IMR-90 (cell line): ENCODE results near the gene CEBPG. TPM values are rescaled to one million over a fixed set of nuclear protein-coding genes. Genes with fewer than 3 reads are reported as not detected.

Experiments
- ATAC-seq: fragments of 200-7000 bp; cut with Tn5 transposase; 2 replicates; pipeline ENCODE4 v1.9.1; 2020; ENCODE audit warnings: low read depth, mild to moderate bottlenecking, moderate library complexity
- BruUV-seq: library from RNA; stranded (reverse); fragments of 400-500 nt; replicated peaks from 2 replicates; lab custom pipeline; 2021; lab: Mats Ljungman, UMichigan
- CTCF ChIA-PET: fragments of 300-600 bp; formaldehyde crosslinking; extraction: SDS; loops from one replicate; lab custom pipeline; 2021; ENCODE audit warnings: antibody characterized with exemption; lab: Yijun Ruan, JAX
- POLR2A ChIA-PET: fragments of 300-600 bp; sonication (Branson Sonifier 250); formaldehyde crosslinking; loops from one replicate; lab custom pipeline; 2022; ENCODE audit warnings: antibody characterized with exemption; ENCODE audit not compliant: unreplicated experiment; lab: Charles Lee
- DNase-seq: peaks from one replicate; pipeline ENCODE4 v3.0.0; 2013
- H2AFZ ChIP-seq: replicated peaks from 2 replicates; pipeline ENCODE3; 2013; ENCODE audit warnings: low read length, mild to moderate bottlenecking; ENCODE audit not compliant: poor library complexity
- H2AK5ac ChIP-seq: 2 replicates; pipeline ENCODE4 v1.6.1; 2013; ENCODE audit warnings: low read depth, low read length, inconsistent platforms
- H2AK9ac ChIP-seq: replicated peaks from 2 replicates; pipeline ENCODE3; 2013; ENCODE audit warnings: mild to moderate bottlenecking, low read depth, low read length, moderate library complexity; ENCODE audit not compliant: poor library complexity
- H2BK120ac ChIP-seq: 2 replicates; pipeline ENCODE4 v1.6.1; 2013; ENCODE audit warnings: low read depth, low read length, inconsistent platforms
- H2BK15ac ChIP-seq: 3 replicates; pipeline ENCODE4 v1.6.1; 2013; ENCODE audit warnings: low read depth, low read length, inconsistent platforms
- H2BK20ac ChIP-seq: 2 replicates; pipeline ENCODE4 v1.6.1; 2013; ENCODE audit warnings: low read depth, mild to moderate bottlenecking, inconsistent platforms, low read length, moderate library complexity
- H2BK5ac ChIP-seq: 2 replicates; pipeline ENCODE4 v1.6.1; 2013; ENCODE audit warnings: mild to moderate bottlenecking, low read depth, low read length, inconsistent platforms; ENCODE audit not compliant: poor library complexity, severe bottlenecking
- H3K14ac ChIP-seq: replicated peaks from 2 replicates; pipeline ENCODE4 v1.6.1; 2013; ENCODE audit warnings: low read depth, low read length, inconsistent platforms
- H3K18ac ChIP-seq: 2 replicates; pipeline ENCODE4 v1.6.1; 2013; ENCODE audit warnings: low read depth, low read length, control low read depth
- H3K23ac ChIP-seq: 2 replicates; pipeline ENCODE4 v1.6.1; 2013; ENCODE audit warnings: low read depth, low read length, inconsistent platforms
- H3K27ac ChIP-seq: 2 replicates; pipeline ENCODE4 v1.5.1; 2013; ENCODE audit warnings: mild to moderate bottlenecking, control low read depth, low read length; ENCODE audit not compliant: insufficient read depth
- H3K27me3 ChIP-seq: 2 replicates; pipeline ENCODE4 v1.6.1; 2013; ENCODE audit warnings: low read length; ENCODE audit not compliant: control insufficient read depth, insufficient read depth
- H3K36me3 ChIP-seq: 2 replicates; pipeline ENCODE4 v1.6.1; 2013; ENCODE audit warnings: low read length, mixed read lengths; ENCODE audit not compliant: control insufficient read depth, insufficient read depth
- H3K4ac ChIP-seq: 2 replicates; pipeline ENCODE4 v1.6.1; 2013; ENCODE audit warnings: low read depth, low read length, inconsistent platforms
- H3K4me1 ChIP-seq: 2 replicates; pipeline ENCODE4 v1.6.1; 2013; ENCODE audit warnings: low read length, mixed read lengths; ENCODE audit not compliant: control insufficient read depth, insufficient read depth
- H3K4me2 ChIP-seq: 2 replicates; pipeline ENCODE4 v1.6.1; 2013; ENCODE audit warnings: low read depth, mild to moderate bottlenecking, control low read depth, low read length, moderate library complexity
- H3K4me3 ChIP-seq: 2 replicates; pipeline ENCODE4 v1.5.1; 2013; ENCODE audit warnings: low read depth, mild to moderate bottlenecking, control low read depth, low read length, moderate library complexity; ENCODE audit not compliant: insufficient read depth
- H3K56ac ChIP-seq: 2 replicates; pipeline ENCODE4 v1.6.1; 2013; ENCODE audit warnings: low read length, inconsistent platforms; ENCODE audit not compliant: insufficient read depth; ENCODE audit errors: extremely low read depth
- H3K79me1 ChIP-seq, 2 experiments: 2 replicates each; pipeline ENCODE4 v1.6.1; 2013; ENCODE audit warnings: low read length in 2 of 2, inconsistent platforms in 1 of 2, low read depth in 1 of 2
- H3K9ac ChIP-seq: 2 replicates; pipeline ENCODE4 v1.6.1; 2013; ENCODE audit warnings: low read depth, low read length, control low read depth
- H3K9me1 ChIP-seq: 2 replicates; pipeline ENCODE4 v1.6.1; 2013; ENCODE audit warnings: low read length, inconsistent platforms; ENCODE audit not compliant: insufficient read depth
- H3K9me3 ChIP-seq: 2 replicates; pipeline ENCODE4 v1.6.1; 2013; ENCODE audit warnings: low read length; ENCODE audit not compliant: control insufficient read depth, insufficient read depth
- H4K20me1 ChIP-seq: 2 replicates; pipeline ENCODE4 v1.6.1; 2013; ENCODE audit warnings: low read length, inconsistent platforms; ENCODE audit not compliant: insufficient read depth
- H4K5ac ChIP-seq: 2 replicates; pipeline ENCODE4 v1.6.1; 2013; ENCODE audit warnings: mild to moderate bottlenecking, low read depth, low read length, control low read depth
- H4K8ac ChIP-seq, 2 experiments: 2 replicates each; pipeline ENCODE4 v1.6.1; 2013; ENCODE audit warnings: low read depth in 2 of 2, low read length in 2 of 2, control low read depth in 1 of 2, inconsistent platforms in 1 of 2
- H4K91ac ChIP-seq: 2 replicates; pipeline ENCODE4 v1.6.1; 2013; ENCODE audit warnings: low read depth, low read length, inconsistent platforms; ENCODE audit not compliant: insufficient read depth
- BHLHE40 ChIP-seq: fragments of 150-350 bp; IDR thresholded peaks from 2 replicates; pipeline ENCODE4 v1.6.1; 2016; ENCODE audit warnings: mild to moderate bottlenecking, low read depth, low read length
- CEBPB ChIP-seq: IDR thresholded peaks from 2 replicates; pipeline ENCODE4 v1.6.1; 2012; ENCODE audit warnings: low read depth, low read length, improper control_type of control experiment
- CHD1 ChIP-seq: IDR thresholded peaks from 2 replicates; pipeline ENCODE4 v1.6.1; 2012; ENCODE audit warnings: low read depth, low read length, improper control_type of control experiment
- CTCF ChIP-seq: conservative IDR thresholded peaks from 2 replicates; pipeline ENCODE4 v1.5.1; 2012; ENCODE audit warnings: mild to moderate bottlenecking, low read depth, low read length, improper control_type of control experiment
- ELK1 ChIP-seq: fragments of 150-350 bp; IDR thresholded peaks from 2 replicates; pipeline ENCODE4 v1.6.1; 2016; ENCODE audit warnings: low read depth, mild to moderate bottlenecking, low read length, moderate library complexity, borderline replicate concordance
- FOS ChIP-seq: fragments of 150-350 bp; IDR thresholded peaks from 2 replicates; pipeline ENCODE4 v1.6.1; 2016; ENCODE audit warnings: low read depth, low read length
- MAFK ChIP-seq: IDR thresholded peaks from 2 replicates; pipeline ENCODE4 v1.6.1; 2012; ENCODE audit warnings: low read depth, low read length, improper control_type of control experiment
- MAZ ChIP-seq: IDR thresholded peaks from 2 replicates; pipeline ENCODE4 v1.6.1; 2012; ENCODE audit warnings: low read depth, mild to moderate bottlenecking, low read length, improper control_type of control experiment, moderate library complexity, borderline replicate concordance
- MXI1 ChIP-seq: IDR thresholded peaks from 2 replicates; pipeline ENCODE4 v1.6.1; 2012; ENCODE audit warnings: low read depth, mild to moderate bottlenecking, low read length, moderate library complexity, borderline replicate concordance
- NFE2L2 ChIP-seq: fragments of 150-350 bp; IDR thresholded peaks from 2 replicates; pipeline ENCODE4 v1.6.1; 2016; ENCODE audit warnings: low read depth, mild to moderate bottlenecking, low read length
- POLR2A ChIP-seq: IDR thresholded peaks from 2 replicates; pipeline ENCODE4 v1.6.1; 2012; ENCODE audit warnings: mild to moderate bottlenecking, low read depth, low read length
- RAD21 ChIP-seq: IDR thresholded peaks from 2 replicates; pipeline ENCODE4 v1.6.1; 2012; ENCODE audit warnings: low read length, improper control_type of control experiment
- RCOR1 ChIP-seq: IDR thresholded peaks from 2 replicates; pipeline ENCODE4 v1.6.1; 2012; ENCODE audit warnings: mild to moderate bottlenecking, low read length, improper control_type of control experiment; ENCODE audit not compliant: insufficient replicate concordance
- RFX5 ChIP-seq: IDR thresholded peaks from 2 replicates; pipeline ENCODE4 v1.8.0; 2012; ENCODE audit warnings: low read depth, mild to moderate bottlenecking, low read length, moderate library complexity
- SMC3 ChIP-seq: fragments of 150-350 bp; IDR thresholded peaks from 2 replicates; pipeline ENCODE4 v1.6.1; 2016; ENCODE audit warnings: low read depth, mild to moderate bottlenecking, antibody characterized with exemption, low read length, moderate library complexity
- USF2 ChIP-seq: fragments of 150-350 bp; IDR thresholded peaks from 2 replicates; pipeline ENCODE4 v1.6.1; 2017; ENCODE audit warnings: mild to moderate bottlenecking, antibody characterized with exemption, low read length, low read depth
- WGBS, 2 experiments: methylation state at CpG; one replicate each; pipeline versions ENCODE4 v1.1.5 to v1.1.7; 2013; ENCODE audit warnings: missing lambda C conversion rate in 2 of 2; ENCODE audit not compliant: insufficient read length in 1 of 2; ENCODE audit errors: extremely low coverage in 2 of 2; 5-methylcytosine and 5-hydroxymethylcytosine counted together
- dilution Hi-C: fragments of 300-500 bp; cut with HindIII; formaldehyde crosslinking; loops from one replicate; pipeline ENCODE4 v1.14.3; 2018; ENCODE audit warnings: low sequenced_read_pairs; ENCODE audit not compliant: unreplicated experiment
- in situ Hi-C: fragments of 300-500 bp; cut with MboI; formaldehyde crosslinking; loops from 3 replicates; pipeline ENCODE4 v1.14.3; 2019; ENCODE audit warnings: low sequenced_read_pairs, inconsistent platforms, mixed read lengths
- intact Hi-C: fragments of 100-400 bp; cut with micrococcal nuclease; formaldehyde crosslinking; loops from 2 replicates; pipeline ENCODE4 v1.10.0; 2022
- polyA plus RNA-seq, 3 experiments: library from polyadenylated mRNA; depleted of rRNA; stranded (reverse); fragments of >200 nt; gene quantifications; 2 replicates each; pipeline ENCODE4 v1.2.3, GENCODE V29; 2012; ENCODE audit warnings: low replicate concordance in 1 of 3
- total RNA-seq: library from RNA; depleted of rRNA; stranded (reverse); fragments of >200 nt; gene quantifications from 2 replicates; pipeline ENCODE4 v1.2.3, GENCODE V29; 2012

CEBPG gene
- total and polyA plus RNA-seq, 2 of the 4 experiments (the other 2 are of a cell fraction): 9.2 to 14.3 TPM

- H2BK15ac ChIP-seq: no peak overlapping the region
- WGBS, 2 experiments: 92% methylated on average over 8 of the region's 13 CpGs; no CpG with 5 or more reads in 1 of the 2 experiments
- dilution Hi-C loops: no loop called here
- H3K36me3 ChIP-seq: peaks cover 20% of the 10 kb centered on the region
- POLR2A ChIA-PET: no interaction called here
- peaks cover 14 to 57% of the 10 kb centered on the region in 2 experiments for H3K79me1 ChIP-seq
- no peak overlapping the region for H2AK5ac ChIP-seq
- no peak overlapping the region for H3K18ac ChIP-seq
- H4K20me1 ChIP-seq: peaks cover 74% of the 10 kb centered on the region
- H4K8ac ChIP-seq: no peak overlapping the region
- CTCF ChIA-PET: no interaction called here
- no peak overlapping the region for H3K56ac ChIP-seq
- no peak overlapping the region for H2BK5ac ChIP-seq
- H3K14ac ChIP-seq: no peak overlapping the region
- no peak overlapping the region for H2BK20ac ChIP-seq
- H3K4me2 ChIP-seq: no peak overlapping the region
- H3K27ac ChIP-seq: no peak overlapping the region
- no peaks in the 10 kb centered on the region for H3K9me3 ChIP-seq
- H3K9me1 ChIP-seq: peaks cover 9% of the 10 kb centered on the region
- H2BK120ac ChIP-seq: no peak overlapping the region
- peaks cover 3% of the 10 kb centered on the region; the same call in 1 of the 2 replicates for H3K4me1 ChIP-seq
- H3K23ac ChIP-seq: no peak overlapping the region
- H3K27me3 ChIP-seq: no peaks in the 10 kb centered on the region
- H3K4ac ChIP-seq: no peak overlapping the region
- H4K91ac ChIP-seq: no peak overlapping the region
- no peak overlapping the region for H2AFZ ChIP-seq
- ATAC-seq (no peak; the same call in 1 of the 2 replicates), DNase-seq (no peak)
- in situ Hi-C loops: no loop called here
- no peak overlapping the region for H2AK9ac ChIP-seq
- TF ChIP-seq CTCF (no peak), MAFK (no peak), SMC3 (no peak), ELK1 (no peak), BHLHE40 (no peak), USF2 (no peak), FOS (no peak), CHD1 (no peak), MAZ (no peak), RAD21 (no peak), RCOR1 (no peak), NFE2L2 (no peak), CEBPB (no peak), RFX5 (no peak), MXI1 (no peak), POLR2A (no peak)
- intact Hi-C loops: no loop called here
- H3K4me3 ChIP-seq: no peak overlapping the region
- H4K5ac ChIP-seq: no peak overlapping the region
- no TSS peak for BruUV-seq
- no peak overlapping the region for H3K9ac ChIP-seq
These were observed 14.8 kb downstream of the CEBPG start for GRCh38 chr19:33388231-33388724.
